GM23248 (cell line): Measurements from ENCODE around the gene OR14K1. TPM values are rescaled to one million over a fixed set of nuclear protein-coding genes. Genes with fewer than 3 reads are reported as not detected.
"Not testable (repeated sequence)": the region's sequence is repeated elsewhere in the genome, so short reads cannot be mapped to it uniquely, and the experiment has no call there.

ENCODE experiments used
- DNase-seq: peaks from one replicate; pipeline ENCODE4 v3.0.0-alpha.2; 2015
- H2AFZ ChIP-seq: fragments of 200-600 bp; sonication (generic); 2 replicates; pipeline ENCODE4 v1.6.1; 2016; ENCODE audit warnings: antibody characterized with exemption
- H3F3A ChIP-seq: fragments of 200-600 bp; sonication (generic); 2 replicates; pipeline ENCODE4 v1.6.1; 2016; ENCODE audit warnings: mild to moderate bottlenecking, antibody characterized with exemption, mixed run types; ENCODE audit not compliant: insufficient read depth
- H3K27ac ChIP-seq: fragments of 200-600 bp; sonication (generic); 2 replicates; pipeline ENCODE4 v1.5.1; 2016; ENCODE audit warnings: mild to moderate bottlenecking
- H3K27me3 ChIP-seq: fragments of 200-600 bp; sonication (generic); replicated peaks from 2 replicates; pipeline ENCODE4 v1.6.1; 2016; ENCODE audit warnings: mild to moderate bottlenecking; ENCODE audit not compliant: insufficient read depth
- H3K36me3 ChIP-seq: fragments of 200-600 bp; sonication (generic); 2 replicates; pipeline ENCODE4 v1.6.1; 2016; ENCODE audit warnings: low read depth, mild to moderate bottlenecking
- H3K4me1 ChIP-seq: fragments of 200-600 bp; sonication (generic); 2 replicates; pipeline ENCODE4 v1.6.1; 2016; ENCODE audit warnings: mild to moderate bottlenecking; ENCODE audit not compliant: insufficient read depth
- H3K4me2 ChIP-seq: fragments of 200-600 bp; sonication (generic); one replicate; pipeline ENCODE4 v1.6.1; 2016; ENCODE audit warnings: mild to moderate bottlenecking; ENCODE audit not compliant: unreplicated experiment
- H3K4me3 ChIP-seq: fragments of 200-600 bp; sonication (generic); 2 replicates; pipeline ENCODE4 v1.5.1; 2016; ENCODE audit warnings: mild to moderate bottlenecking
- H3K79me2 ChIP-seq: fragments of 200-600 bp; sonication (generic); 2 replicates; pipeline ENCODE4 v1.6.1; 2016; ENCODE audit warnings: mild to moderate bottlenecking; ENCODE audit not compliant: insufficient read depth
- H3K9ac ChIP-seq: fragments of 200-600 bp; sonication (generic); 2 replicates; pipeline ENCODE4 v1.6.1; 2016; ENCODE audit warnings: mild to moderate bottlenecking
- H3K9me2 ChIP-seq: fragments of 200-600 bp; sonication (generic); 2 replicates; pipeline ENCODE4 v1.6.1; 2016; ENCODE audit warnings: mixed run types, mild to moderate bottlenecking, moderate library complexity; ENCODE audit not compliant: insufficient read depth
- H3K9me3 ChIP-seq: fragments of 200-600 bp; sonication (generic); one replicate; pipeline ENCODE4 v1.6.1; 2017; ENCODE audit warnings: low read depth
- H4K20me1 ChIP-seq: fragments of 200-600 bp; sonication (generic); 2 replicates; pipeline ENCODE4 v1.6.0; 2016; ENCODE audit not compliant: insufficient read depth
- EZH2 ChIP-seq: fragments of 200-600 bp; sonication (generic); IDR thresholded peaks from 2 replicates; pipeline ENCODE4 v1.6.1; 2018; ENCODE audit warnings: antibody characterized with exemption, mild to moderate bottlenecking; ENCODE audit not compliant: insufficient read depth, poor library complexity, severe bottlenecking
- EZH2phosphoT487 ChIP-seq: fragments of 200-600 bp; sonication (generic); IDR thresholded peaks from 2 replicates; pipeline ENCODE4 v1.6.1; 2018; ENCODE audit warnings: antibody characterized with exemption, moderate library complexity, mild to moderate bottlenecking, low read depth; ENCODE audit not compliant: insufficient read depth
- WGBS, 2 experiments: methylation state at CpG; one replicate each; pipeline ENCODE4 v1.1.6; 2015 to 2017; ENCODE audit warnings: low lambda C conversion rate in 2 of 2, low coverage in 1 of 2; ENCODE audit errors: missing lambda C conversion rate in 2 of 2; 5-methylcytosine and 5-hydroxymethylcytosine counted together
- in situ Hi-C: fragments of 300-500 bp; cut with MboI; formaldehyde crosslinking; loops from 2 replicates; pipeline ENCODE4 v1.15.0; 2020
- polyA plus RNA-seq: library from polyadenylated mRNA; unstranded; fragments of >200 nt; fragmentation: Nextera tagmentation; extraction: Ambion mirVana; gene quantifications from 2 replicates; pipeline ENCODE4 v1.2.1, GENCODE V29; 2016
- total RNA-seq: library from RNA; depleted of rRNA; stranded (reverse); fragments of >200 nt; shearing (Covaris generic); gene quantifications from 2 replicates; pipeline ENCODE4 v1.2.3, GENCODE V29; 2014; rRNA removed

Gene OR14K1, protein sequence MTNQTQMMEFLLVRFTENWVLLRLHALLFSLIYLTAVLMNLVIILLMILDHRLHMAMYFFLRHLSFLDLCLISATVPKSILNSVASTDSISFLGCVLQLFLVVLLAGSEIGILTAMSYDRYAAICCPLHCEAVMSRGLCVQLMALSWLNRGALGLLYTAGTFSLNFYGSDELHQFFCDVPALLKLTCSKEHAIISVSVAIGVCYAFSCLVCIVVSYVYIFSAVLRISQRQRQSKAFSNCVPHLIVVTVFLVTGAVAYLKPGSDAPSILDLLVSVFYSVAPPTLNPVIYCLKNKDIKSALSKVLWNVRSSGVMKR
- total RNA-seq = not detected in 2 replicates
- not detected in 2 replicates for polyA plus RNA-seq

- Histone ChIP-seq H3K9ac (no peak within 1 kb of the TSS), H3K36me3 (no peaks in the 10 kb centered on the region), H3K9me2 (no peaks in the 10 kb centered on the region), H3F3A (no peaks in the 10 kb centered on the region), H3K79me2 (no peaks in the 10 kb centered on the region), H3K27me3 (no peaks in the 10 kb centered on the region), H3K4me2 (no peak within 1 kb of the TSS), H3K4me3 (no peak within 1 kb of the TSS), H4K20me1 (no peaks in the 10 kb centered on the region), H3K4me1 (no peaks in the 10 kb centered on the region), H3K27ac (no peak within 1 kb of the TSS), H3K9me3 (no peaks in the 10 kb centered on the region), H2AFZ (no peak within 1 kb of the TSS)
- 41 to 47% methylated on average over 1 of the region's 1 CpG for WGBS, 2 experiments
- DNase-seq = no peak
- in situ Hi-C loops = no loop called here
- TF ChIP-seq EZH2phosphoT487 (no peak), EZH2 (no peak)
Measured at GRCh38 chr1:247738315-247738714, at the start of gene OR14K1. TSS of gene OR14K1 (plus strand) at chr1:247738615. CDS start at chr1:247738615, 0 bp downstream.

GRCh38 chr1:247701338-247701737, 37.1 kb upstream of the OR14K1 start:
- no peak for DNase-seq
- Histone ChIP-seq H3K4me2 (no peak overlapping the region), H3K27me3 (no peaks in the 10 kb centered on the region), H3K79me2 (no peaks in the 10 kb centered on the region), H4K20me1 (no peaks in the 10 kb centered on the region), H3F3A (no peaks in the 10 kb centered on the region), H2AFZ (no peak overlapping the region), H3K27ac (no peak overlapping the region), H3K4me1 (no peaks in the 10 kb centered on the region), H3K4me3 (no peak overlapping the region), H3K9me2 (no peaks in the 10 kb centered on the region), H3K9me3 (no peaks in the 10 kb centered on the region), H3K9ac (no peak overlapping the region), H3K36me3 (no peaks in the 10 kb centered on the region)
- 72 to 83% methylated on average over 1 of the region's 1 CpG for WGBS, 2 experiments
- no peak for TF ChIP-seq EZH2phosphoT487
- TF ChIP-seq EZH2 = no peak
- in situ Hi-C loops = no loop called here

GRCh38 chr1:247710681-247711080, 27.7 kb upstream of the OR14K1 start:
- H4K20me1 ChIP-seq, in situ Hi-C loops, H3K79me2 ChIP-seq, H3K36me3 ChIP-seq, H3K9ac ChIP-seq, H2AFZ ChIP-seq, H3K9me2 ChIP-seq, H3K27ac ChIP-seq, H3K4me1 ChIP-seq, H3K4me3 ChIP-seq, H3K27me3 ChIP-seq, H3K9me3 ChIP-seq, H3F3A ChIP-seq, H3K4me2 ChIP-seq, DNase-seq: not testable (repeated sequence)
- WGBS, 2 experiments = 35 to 39% methylated on average over 8 of the region's 8 CpGs

GRCh38 chr1:247713753-247714152, 24.7 kb upstream of the OR14K1 start:
- Histone ChIP-seq H3K9me3 (peaks cover 10% of the 10 kb centered on the region), H2AFZ (no peak overlapping the region), H3F3A (no peaks in the 10 kb centered on the region), H4K20me1 (no peaks in the 10 kb centered on the region; the same call in 1 of the 2 replicates), H3K4me1 (no peaks in the 10 kb centered on the region), H3K9ac (no peak overlapping the region), H3K9me2 (no peaks in the 10 kb centered on the region), H3K36me3 (no peaks in the 10 kb centered on the region), H3K4me3 (no peak overlapping the region), H3K27me3 (no peaks in the 10 kb centered on the region), H3K27ac (no peak overlapping the region), H3K79me2 (no peaks in the 10 kb centered on the region), H3K4me2 (no peak overlapping the region)
- in situ Hi-C loops = no loop called here
- TF ChIP-seq EZH2phosphoT487 (no peak), EZH2 (no peak)
- no peak for DNase-seq
- 45 to 54% methylated on average over 7 of the region's 7 CpGs for WGBS, 2 experiments
